Thyroid gland (tissue), 4 donors: ENCODE measurements around the gene CCNB1IP1.

Experiments used
- POLR2A ChIP-seq, 2 donors: fragments of 450-650 bp; IDR thresholded peaks; one replicate each; pipeline ENCODE4 v1.6.1; 2017; ENCODE audit warnings: antibody characterized with exemption in 2 of 2, mild to moderate bottlenecking in 2 of 2, moderate library complexity in 1 of 2
- TF ChIP-seq, protein P1 (sequence below), 6 experiments: fragments of 200-600 bp in 3 of 6; fragments of 450-650 bp in 3 of 6; sonication (generic) in 3 of 6; IDR thresholded peaks; one replicate each; pipeline ENCODE4 v1.5.1; 2016 to 2019; ENCODE audit warnings: antibody characterized with exemption in 6 of 6, mild to moderate bottlenecking in 2 of 6, inconsistent platforms in 1 of 6, moderate library complexity in 1 of 6

DNA sequence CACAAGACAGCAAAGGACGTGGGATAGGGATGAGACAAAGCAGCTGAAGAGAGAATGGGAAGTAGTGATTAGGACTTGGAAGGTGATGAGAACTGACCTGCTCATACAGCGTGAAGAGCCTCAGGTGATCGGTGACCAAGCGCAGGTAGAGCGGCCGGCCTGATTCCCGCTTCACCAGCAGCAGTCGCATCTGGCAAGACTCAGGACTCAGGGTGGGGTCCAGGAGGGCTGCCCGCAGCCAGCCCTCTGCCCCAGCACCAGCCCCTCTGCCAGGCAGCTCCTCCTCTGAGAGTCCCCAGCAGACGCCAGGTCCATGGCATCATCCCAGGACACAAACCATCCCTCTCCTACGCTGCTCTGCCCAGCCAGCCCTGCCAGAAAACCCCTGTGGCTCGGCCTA lies 49.4 kb upstream of the CCNB1IP1 start:
- TF ChIP-seq, protein P1, sequence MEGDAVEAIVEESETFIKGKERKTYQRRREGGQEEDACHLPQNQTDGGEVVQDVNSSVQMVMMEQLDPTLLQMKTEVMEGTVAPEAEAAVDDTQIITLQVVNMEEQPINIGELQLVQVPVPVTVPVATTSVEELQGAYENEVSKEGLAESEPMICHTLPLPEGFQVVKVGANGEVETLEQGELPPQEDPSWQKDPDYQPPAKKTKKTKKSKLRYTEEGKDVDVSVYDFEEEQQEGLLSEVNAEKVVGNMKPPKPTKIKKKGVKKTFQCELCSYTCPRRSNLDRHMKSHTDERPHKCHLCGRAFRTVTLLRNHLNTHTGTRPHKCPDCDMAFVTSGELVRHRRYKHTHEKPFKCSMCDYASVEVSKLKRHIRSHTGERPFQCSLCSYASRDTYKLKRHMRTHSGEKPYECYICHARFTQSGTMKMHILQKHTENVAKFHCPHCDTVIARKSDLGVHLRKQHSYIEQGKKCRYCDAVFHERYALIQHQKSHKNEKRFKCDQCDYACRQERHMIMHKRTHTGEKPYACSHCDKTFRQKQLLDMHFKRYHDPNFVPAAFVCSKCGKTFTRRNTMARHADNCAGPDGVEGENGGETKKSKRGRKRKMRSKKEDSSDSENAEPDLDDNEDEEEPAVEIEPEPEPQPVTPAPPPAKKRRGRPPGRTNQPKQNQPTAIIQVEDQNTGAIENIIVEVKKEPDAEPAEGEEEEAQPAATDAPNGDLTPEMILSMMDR (IDR thresholded peaks at IDR 0.05), result no peak
- no peak for TF ChIP-seq POLR2A (IDR thresholded peaks at IDR 0.05)
